HEK293 (cell line): ENCODE data around the gene PKHD1.

Source experiments
- CTCF ChIA-PET: fragments of 350-600 bp; formaldehyde crosslinking; extraction: SDS; loops from one replicate; lab custom pipeline; 2021; ENCODE audit warnings: antibody characterized with exemption; lab: Yijun Ruan, JAX
- POLR2A ChIA-PET: fragments of 300-600 bp; formaldehyde crosslinking; extraction: SDS; loops from one replicate; lab custom pipeline; 2020; ENCODE audit warnings: antibody characterized with exemption, inconsistent platforms; lab: Yijun Ruan, JAX
- H3K27ac ChIP-seq: fragments of 200-500 bp; sonication (Bioruptor generic); 2 replicates; pipeline ENCODE4 v1.5.1; 2014; ENCODE audit warnings: low read depth, low read length, control low read depth, inconsistent platforms; ENCODE audit errors: extremely low read depth
- H3K36me3 ChIP-seq, 2 experiments: fragments of 200-500 bp in 1 of 2; sonication (Bioruptor generic) in 1 of 2; 1 replicate in 1 of 2; 2 replicates in 1 of 2; pipeline ENCODE4 v1.5.1; 2014 to 2017; ENCODE audit warnings: inconsistent platforms in 2 of 2, low read length in 2 of 2; ENCODE audit not compliant: control insufficient read depth in 2 of 2, insufficient read depth in 1 of 2
- H3K4me1 ChIP-seq: fragments of 200-500 bp; sonication (Bioruptor generic); 2 replicates; pipeline ENCODE4 v1.5.1; 2014; ENCODE audit warnings: mild to moderate bottlenecking, low read length, inconsistent platforms; ENCODE audit not compliant: control insufficient read depth, insufficient read depth
- H3K4me3 ChIP-seq: 2 replicates; pipeline ENCODE4 v1.5.1; 2011; ENCODE audit warnings: low read depth, mild to moderate bottlenecking, control low read depth, low read length, moderate library complexity
- H3K9me3 ChIP-seq: fragments of 200-500 bp; sonication (Bioruptor generic); 2 replicates; pipeline ENCODE4 v1.5.1; 2014; ENCODE audit warnings: low read depth, low read length, inconsistent platforms; ENCODE audit not compliant: control insufficient read depth, insufficient read depth
- BCL11A ChIP-seq: fragments of 450-650 bp; formaldehyde crosslinking; IDR thresholded peaks from 2 replicates; pipeline ENCODE4 v1.5.1; 2016; ENCODE audit warnings: low read depth, missing biosample characterization, missing genetic modification characterization
- FEZF1 ChIP-seq: fragments of 450-650 bp; formaldehyde crosslinking; IDR thresholded peaks from 2 replicates; pipeline ENCODE4 v1.5.1; 2016; ENCODE audit warnings: missing biosample characterization, missing genetic modification characterization
- GLIS1 ChIP-seq: fragments of 450-650 bp; formaldehyde crosslinking; IDR thresholded peaks from 2 replicates; pipeline ENCODE4 v1.5.1; 2016; ENCODE audit warnings: missing biosample characterization, missing genetic modification characterization
- KLF7 ChIP-seq: fragments of 450-650 bp; formaldehyde crosslinking; IDR thresholded peaks from 2 replicates; pipeline ENCODE4 v1.5.1; 2016; ENCODE audit warnings: missing biosample characterization, missing genetic modification characterization, borderline replicate concordance
- TRIM28 ChIP-seq: IDR thresholded peaks from 2 replicates; pipeline ENCODE4 v1.6.1; 2011; ENCODE audit warnings: low read length, control low read depth, borderline replicate concordance
- WT1 ChIP-seq: fragments of 450-650 bp; formaldehyde crosslinking; IDR thresholded peaks from 2 replicates; pipeline ENCODE4 v1.5.1; 2016; ENCODE audit warnings: missing biosample characterization, missing genetic modification characterization
- ZBTB10 ChIP-seq: fragments of 450-650 bp; formaldehyde crosslinking; IDR thresholded peaks from 2 replicates; pipeline ENCODE4 v1.5.1; 2016; ENCODE audit warnings: missing biosample characterization, missing genetic modification characterization
- ZBTB49 ChIP-seq: fragments of 450-650 bp; formaldehyde crosslinking; IDR thresholded peaks from 2 replicates; pipeline ENCODE4 v1.5.1; 2016; ENCODE audit warnings: missing biosample characterization, missing genetic modification characterization, low read depth
- ZIC2 ChIP-seq: fragments of 450-650 bp; formaldehyde crosslinking; IDR thresholded peaks from 2 replicates; pipeline ENCODE4 v1.5.1; 2016; ENCODE audit warnings: missing biosample characterization, missing genetic modification characterization
- ZNF202 ChIP-seq: fragments of 450-650 bp; formaldehyde crosslinking; IDR thresholded peaks from 2 replicates; pipeline ENCODE4 v1.5.1; 2016; ENCODE audit warnings: missing biosample characterization, missing genetic modification characterization, borderline replicate concordance
- ZNF280D ChIP-seq: fragments of 450-650 bp; formaldehyde crosslinking; IDR thresholded peaks from 2 replicates; pipeline ENCODE4 v1.5.1; 2016; ENCODE audit warnings: missing biosample characterization, missing genetic modification characterization
- ZNF548 ChIP-seq: fragments of 450-650 bp; formaldehyde crosslinking; IDR thresholded peaks from 2 replicates; pipeline ENCODE4 v1.5.1; 2016; ENCODE audit warnings: missing biosample characterization, missing genetic modification characterization
- ZNF596 ChIP-seq: fragments of 450-650 bp; IDR thresholded peaks from 2 replicates; pipeline ENCODE4 v1.5.0; 2018; ENCODE audit warnings: missing biosample characterization, mild to moderate bottlenecking, missing genetic modification characterization, moderate library complexity
- ZNF701 ChIP-seq: fragments of 450-650 bp; formaldehyde crosslinking; IDR thresholded peaks from 2 replicates; pipeline ENCODE4 v1.5.1; 2016; ENCODE audit warnings: missing biosample characterization, missing genetic modification characterization
- ZNF747 ChIP-seq: fragments of 450-650 bp; formaldehyde crosslinking; IDR thresholded peaks from 2 replicates; pipeline ENCODE4 v1.5.1; 2016; ENCODE audit warnings: missing biosample characterization, missing genetic modification characterization
- TF ChIP-seq, protein P1 (sequence below): fragments of 450-650 bp; formaldehyde crosslinking; IDR thresholded peaks from 2 replicates; pipeline ENCODE4 v1.5.0; 2017; ENCODE audit warnings: missing biosample characterization, missing genetic modification characterization, borderline replicate concordance
- TF ChIP-seq, protein P2 (sequence below): sonication (generic); formaldehyde crosslinking; IDR thresholded peaks from 2 replicates; pipeline ENCODE4 v1.8.1; 2022; ENCODE audit warnings: mild to moderate bottlenecking, moderate library complexity, missing genetic modification reagents
- TF ChIP-seq, protein P3 (sequence below): fragments of 450-650 bp; formaldehyde crosslinking; IDR thresholded peaks from 2 replicates; pipeline ENCODE4 v1.5.1; 2017; ENCODE audit warnings: missing biosample characterization, missing genetic modification characterization

Gene PKHD1

GRCh38 chr6:52115891-52116604, 28.6 kb upstream of the PKHD1 start:
- POLR2A ChIA-PET = no interaction called here
- CTCF ChIA-PET = no interaction called here
- Histone ChIP-seq H3K27ac (no peak overlapping the region), H3K36me3 (no peaks in the 10 kb centered on the region), H3K4me1 (peaks cover 16% of the 10 kb centered on the region), H3K4me3 (no peak overlapping the region), H3K9me3 (no peaks in the 10 kb centered on the region)
- TF ChIP-seq GLIS1 (tag by site-specific recombination) (peak; percentile 84), BCL11A (tag by site-specific recombination) (no peak), ZNF548 (tag by site-specific recombination) (no peak), FEZF1 (tag by site-specific recombination) (peak; percentile 49), KLF7 (tag by site-specific recombination) (no peak), WT1 (tag by site-specific recombination) (no peak), ZNF747 (no peak)
- TF ChIP-seq, protein P1, sequence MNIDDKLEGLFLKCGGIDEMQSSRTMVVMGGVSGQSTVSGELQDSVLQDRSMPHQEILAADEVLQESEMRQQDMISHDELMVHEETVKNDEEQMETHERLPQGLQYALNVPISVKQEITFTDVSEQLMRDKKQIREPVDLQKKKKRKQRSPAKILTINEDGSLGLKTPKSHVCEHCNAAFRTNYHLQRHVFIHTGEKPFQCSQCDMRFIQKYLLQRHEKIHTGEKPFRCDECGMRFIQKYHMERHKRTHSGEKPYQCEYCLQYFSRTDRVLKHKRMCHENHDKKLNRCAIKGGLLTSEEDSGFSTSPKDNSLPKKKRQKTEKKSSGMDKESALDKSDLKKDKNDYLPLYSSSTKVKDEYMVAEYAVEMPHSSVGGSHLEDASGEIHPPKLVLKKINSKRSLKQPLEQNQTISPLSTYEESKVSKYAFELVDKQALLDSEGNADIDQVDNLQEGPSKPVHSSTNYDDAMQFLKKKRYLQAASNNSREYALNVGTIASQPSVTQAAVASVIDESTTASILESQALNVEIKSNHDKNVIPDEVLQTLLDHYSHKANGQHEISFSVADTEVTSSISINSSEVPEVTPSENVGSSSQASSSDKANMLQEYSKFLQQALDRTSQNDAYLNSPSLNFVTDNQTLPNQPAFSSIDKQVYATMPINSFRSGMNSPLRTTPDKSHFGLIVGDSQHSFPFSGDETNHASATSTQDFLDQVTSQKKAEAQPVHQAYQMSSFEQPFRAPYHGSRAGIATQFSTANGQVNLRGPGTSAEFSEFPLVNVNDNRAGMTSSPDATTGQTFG (tag by site-specific recombination) = no peak

- H3K4me3 ChIP-seq = no peak overlapping the region
- peaks cover 16% of the 10 kb centered on the region for H3K4me1 ChIP-seq
- no peaks in the 10 kb centered on the region for H3K9me3 ChIP-seq
- TF ChIP-seq ZBTB10 (tag by site-specific recombination) = no peak
- TF ChIP-seq ZNF596 (tag by site-specific recombination) = no peak
- TF ChIP-seq GLIS1 (tag by site-specific recombination) = peak; percentile 82
- no peak for TF ChIP-seq TRIM28
- TF ChIP-seq, protein P2, sequence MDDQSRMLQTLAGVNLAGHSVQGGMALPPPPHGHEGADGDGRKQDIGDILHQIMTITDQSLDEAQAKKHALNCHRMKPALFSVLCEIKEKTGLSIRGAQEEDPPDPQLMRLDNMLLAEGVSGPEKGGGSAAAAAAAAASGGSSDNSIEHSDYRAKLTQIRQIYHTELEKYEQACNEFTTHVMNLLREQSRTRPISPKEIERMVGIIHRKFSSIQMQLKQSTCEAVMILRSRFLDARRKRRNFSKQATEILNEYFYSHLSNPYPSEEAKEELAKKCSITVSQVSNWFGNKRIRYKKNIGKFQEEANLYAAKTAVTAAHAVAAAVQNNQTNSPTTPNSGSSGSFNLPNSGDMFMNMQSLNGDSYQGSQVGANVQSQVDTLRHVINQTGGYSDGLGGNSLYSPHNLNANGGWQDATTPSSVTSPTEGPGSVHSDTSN (CRISPR knock-in tag) = no peak
- no peak for TF ChIP-seq ZNF701 (tag by site-specific recombination)
- no peak for TF ChIP-seq ZNF280D
- no peak for TF ChIP-seq FEZF1 (tag by site-specific recombination)
- no peak for TF ChIP-seq ZNF202 (tag by site-specific recombination)
- no peak for TF ChIP-seq ZBTB49 (tag by site-specific recombination)
- TF ChIP-seq, protein P3, sequence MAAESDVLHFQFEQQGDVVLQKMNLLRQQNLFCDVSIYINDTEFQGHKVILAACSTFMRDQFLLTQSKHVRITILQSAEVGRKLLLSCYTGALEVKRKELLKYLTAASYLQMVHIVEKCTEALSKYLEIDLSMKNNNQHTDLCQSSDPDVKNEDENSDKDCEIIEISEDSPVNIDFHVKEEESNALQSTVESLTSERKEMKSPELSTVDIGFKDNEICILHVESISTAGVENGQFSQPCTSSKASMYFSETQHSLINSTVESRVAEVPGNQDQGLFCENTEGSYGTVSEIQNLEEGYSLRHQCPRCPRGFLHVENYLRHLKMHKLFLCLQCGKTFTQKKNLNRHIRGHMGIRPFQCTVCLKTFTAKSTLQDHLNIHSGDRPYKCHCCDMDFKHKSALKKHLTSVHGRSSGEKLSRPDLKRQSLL (tag by site-specific recombination) = peak; percentile 38; the same call in 1 of the 2 replicates
- no peak for TF ChIP-seq ZIC2 (tag by site-specific recombination)
- H3K27ac ChIP-seq = no peak overlapping the region
- no peaks in the 10 kb centered on the region for H3K36me3 ChIP-seq
- ChIA-PET POLR2A (no interaction called here), CTCF (no interaction called here)
These were observed 27.8 kb upstream of the PKHD1 start for GRCh38 chr6:52115145-52115741.
